D721Med (cell line): ENCODE data around the gene AQP2.
A peak's percentile ranks its signal among the peaks of the same experiment; 100 is the strongest.

ENCODE experiments used
- DNase-seq: peaks from one replicate; pipeline ENCODE4 v3.0.0; 2011; ENCODE audit warnings: low spot score; ENCODE audit not compliant: insufficient read length
- FAIRE-seq: peaks from 2 replicates; lab custom pipeline; 2011; peaks lifted over from hg19 to GRCh38; lab: Jason Lieb, UNC
- TF ChIP-seq, protein P1 (sequence below): IDR thresholded peaks from 2 replicates; pipeline ENCODE4 v1.5.1; 2012; ENCODE audit warnings: mild to moderate bottlenecking, control low read depth; ENCODE audit not compliant: insufficient read depth; ENCODE audit errors: missing control alignments

AQP2 gene

DNA sequence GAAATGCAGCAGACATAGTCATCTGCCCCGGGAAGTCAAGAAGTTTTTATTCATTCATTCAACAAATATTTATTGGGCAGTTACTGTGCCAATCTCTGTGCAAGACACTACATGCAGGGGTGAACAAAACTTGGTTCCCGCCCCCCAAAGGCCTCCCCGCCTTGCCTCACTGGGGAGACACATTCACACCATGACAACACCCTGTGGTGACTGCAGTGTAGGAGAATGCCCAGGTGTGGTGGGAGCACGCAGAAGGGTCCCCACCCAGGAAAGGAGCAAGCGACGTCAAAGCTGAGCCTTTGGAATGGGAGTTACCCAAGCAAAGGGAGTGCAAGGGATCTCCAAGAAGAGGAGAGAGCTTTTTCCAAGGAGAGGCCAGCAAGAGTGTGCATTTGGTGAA, 20.6 kb downstream of the AQP2 start:
- FAIRE-seq (no peak), DNase-seq (no peak)
- TF ChIP-seq, protein P1, sequence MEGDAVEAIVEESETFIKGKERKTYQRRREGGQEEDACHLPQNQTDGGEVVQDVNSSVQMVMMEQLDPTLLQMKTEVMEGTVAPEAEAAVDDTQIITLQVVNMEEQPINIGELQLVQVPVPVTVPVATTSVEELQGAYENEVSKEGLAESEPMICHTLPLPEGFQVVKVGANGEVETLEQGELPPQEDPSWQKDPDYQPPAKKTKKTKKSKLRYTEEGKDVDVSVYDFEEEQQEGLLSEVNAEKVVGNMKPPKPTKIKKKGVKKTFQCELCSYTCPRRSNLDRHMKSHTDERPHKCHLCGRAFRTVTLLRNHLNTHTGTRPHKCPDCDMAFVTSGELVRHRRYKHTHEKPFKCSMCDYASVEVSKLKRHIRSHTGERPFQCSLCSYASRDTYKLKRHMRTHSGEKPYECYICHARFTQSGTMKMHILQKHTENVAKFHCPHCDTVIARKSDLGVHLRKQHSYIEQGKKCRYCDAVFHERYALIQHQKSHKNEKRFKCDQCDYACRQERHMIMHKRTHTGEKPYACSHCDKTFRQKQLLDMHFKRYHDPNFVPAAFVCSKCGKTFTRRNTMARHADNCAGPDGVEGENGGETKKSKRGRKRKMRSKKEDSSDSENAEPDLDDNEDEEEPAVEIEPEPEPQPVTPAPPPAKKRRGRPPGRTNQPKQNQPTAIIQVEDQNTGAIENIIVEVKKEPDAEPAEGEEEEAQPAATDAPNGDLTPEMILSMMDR: no peak

DNA sequence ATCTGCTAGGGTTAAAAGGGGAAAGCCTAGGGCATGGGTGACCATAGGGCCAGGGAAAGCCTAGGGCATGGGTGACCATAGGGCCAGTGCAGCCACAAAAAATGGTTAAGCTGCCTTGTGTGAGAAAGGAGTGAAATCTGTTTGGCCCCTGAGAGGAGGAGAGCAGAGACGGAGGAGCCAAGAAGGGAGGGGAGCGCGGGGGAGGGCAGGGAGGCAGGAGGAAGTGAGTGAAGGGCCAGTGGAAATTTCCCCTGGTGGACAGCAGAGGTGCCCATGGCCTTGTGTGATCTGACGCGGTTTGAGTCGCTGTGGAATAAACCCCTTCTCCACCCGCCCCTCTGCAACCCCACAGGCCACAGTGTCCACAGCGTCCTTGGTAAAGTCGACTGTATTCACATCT, 21.6 kb downstream of the AQP2 start:
- TF ChIP-seq, protein P1: no peak
- DNase-seq (no peak), FAIRE-seq (no peak)

DNA sequence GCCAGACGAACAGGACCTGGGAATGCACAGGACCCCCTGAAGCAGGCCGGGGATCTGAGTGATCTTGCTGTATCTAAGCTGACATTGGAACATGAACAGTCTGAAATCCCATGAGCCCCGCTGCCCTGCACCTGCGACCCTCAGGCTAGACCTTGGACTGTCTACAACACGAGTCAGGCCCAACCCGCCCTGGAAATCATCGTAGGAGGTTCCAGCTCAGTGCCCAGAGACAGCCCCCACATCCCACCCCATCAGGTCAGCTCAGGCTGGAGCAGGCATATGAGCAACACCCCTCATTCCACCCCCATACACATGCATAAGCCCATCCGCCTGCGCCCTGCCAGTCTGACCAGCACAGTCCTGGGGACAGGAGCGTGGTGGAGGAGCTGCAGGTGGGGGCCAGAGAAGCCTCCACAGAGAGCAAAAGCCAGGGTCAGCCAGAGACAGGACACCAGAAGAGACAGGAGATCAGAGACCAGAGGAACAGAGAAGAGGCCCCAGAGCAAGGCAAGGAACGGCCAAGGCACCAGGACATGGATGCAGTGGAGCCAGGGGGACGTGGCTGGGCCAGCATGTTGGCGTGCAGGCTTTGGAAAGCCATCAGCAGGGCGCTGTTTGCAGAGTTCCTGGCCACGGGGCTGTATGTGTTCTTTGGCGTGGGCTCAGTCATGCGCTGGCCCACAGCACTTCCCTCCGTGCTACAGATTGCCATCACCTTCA, 22.3 kb downstream of the AQP2 start, which contains the start of gene AQP6:
Gene AQP6 (plus strand): TSS at position 307 of the 720 bp plus-strand sequence. CDS start 227 bp downstream, at position 534.
- DNase-seq (no peak), FAIRE-seq (no peak)

DNA sequence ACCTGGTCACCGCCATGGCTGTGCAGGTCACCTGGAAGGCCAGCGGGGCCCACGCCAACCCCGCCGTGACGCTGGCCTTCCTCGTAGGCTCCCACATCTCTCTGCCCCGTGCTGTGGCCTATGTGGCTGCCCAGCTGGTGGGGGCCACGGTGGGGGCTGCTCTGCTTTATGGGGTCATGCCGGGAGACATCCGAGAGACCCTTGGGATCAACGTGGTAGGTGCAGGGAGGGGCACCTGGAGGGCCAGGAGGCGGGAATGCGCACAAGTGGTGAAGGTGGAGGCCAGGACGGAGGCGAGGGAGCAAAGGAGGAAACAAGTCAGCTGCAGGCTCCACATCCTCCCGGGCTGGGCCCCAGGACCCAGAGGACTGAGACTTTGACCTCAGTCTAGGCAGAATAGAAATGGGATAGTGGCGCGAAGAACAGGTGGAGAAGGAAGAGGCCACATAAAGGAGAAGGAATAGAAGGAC, 22.9 kb downstream of the AQP2 start:
- TF ChIP-seq, protein P1: no peak
- DNase-seq (no peak), FAIRE-seq (no peak)

More for the DNA sequence above, 22.3 kb downstream of the AQP2 start, which contains the start of gene AQP6:
- TF ChIP-seq, protein P1: no peak

DNA sequence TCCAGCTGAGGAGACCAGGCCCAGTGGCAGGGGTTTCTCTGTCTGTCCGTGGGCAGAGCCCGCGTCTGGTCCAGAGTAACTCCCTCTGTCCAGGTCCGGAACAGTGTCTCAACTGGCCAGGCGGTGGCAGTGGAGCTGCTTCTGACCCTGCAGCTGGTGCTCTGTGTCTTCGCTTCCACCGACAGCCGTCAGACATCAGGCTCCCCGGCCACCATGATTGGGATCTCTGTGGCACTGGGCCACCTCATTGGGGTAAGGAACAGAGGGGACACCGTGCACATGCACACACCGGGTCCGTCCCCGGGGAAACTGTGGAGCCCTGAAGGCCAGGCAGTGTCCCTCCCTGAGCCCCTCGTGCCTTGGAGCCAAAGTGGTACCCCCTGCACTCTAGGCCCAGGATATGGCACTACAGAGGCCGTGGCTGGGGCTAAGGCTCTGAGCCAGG, 23.7 kb downstream of the AQP2 start:
- no peak for DNase-seq
- FAIRE-seq: no peak
- TF ChIP-seq, protein P1: peak; percentile 60

DNA sequence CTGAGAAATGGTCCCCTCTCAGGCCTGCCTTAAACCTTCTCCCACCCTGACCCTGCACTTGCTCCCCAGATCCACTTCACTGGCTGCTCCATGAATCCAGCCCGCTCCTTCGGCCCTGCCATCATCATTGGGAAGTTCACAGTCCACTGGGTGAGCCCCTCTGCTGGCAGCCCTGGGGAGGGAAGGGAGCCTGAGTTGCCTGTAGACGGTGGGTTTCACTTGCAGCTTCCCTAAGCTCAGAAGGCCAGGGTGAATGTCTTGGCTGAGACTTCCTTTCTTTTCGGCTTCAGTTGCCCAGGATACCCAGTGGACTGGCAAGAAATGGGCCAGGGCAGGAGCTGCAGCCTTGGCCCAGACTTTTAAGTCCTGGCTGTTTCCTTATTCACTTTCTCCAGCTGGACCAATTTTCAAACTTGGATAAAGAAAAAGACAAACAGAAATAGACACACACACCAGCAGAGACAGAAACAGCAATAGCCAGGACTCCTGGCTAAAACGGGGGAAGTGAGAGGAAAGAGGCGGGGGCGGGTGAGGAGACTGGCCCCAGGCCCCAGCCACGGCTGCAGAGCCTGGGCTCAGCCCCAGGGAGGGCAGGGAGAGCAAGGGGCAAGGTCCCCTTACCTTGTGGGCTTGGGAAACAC, 24.3 kb downstream of the AQP2 start:
- no peak for FAIRE-seq
- DNase-seq: no peak

More for the DNA sequence above, 24.3 kb downstream of the AQP2 start:
- TF ChIP-seq, protein P1: no peak
